Neural crest cell (in vitro differentiated cells): ENCODE results near the gene POLD3. TPM values are rescaled to one million over a fixed set of nuclear protein-coding genes. Genes with fewer than 3 reads are reported as not detected.
A peak's percentile ranks its signal among the peaks of the same experiment; 100 is the strongest.
"Not testable (repeated sequence)": the region's sequence is repeated elsewhere in the genome, so short reads cannot be mapped to it uniquely, and the experiment has no call there.

Experiments
- DNase-seq: peaks from one replicate; pipeline ENCODE4 v3.0.0; 2021; ENCODE audit warnings: low read depth, mixed read lengths, low spot score
- H3K27ac Mint-ChIP-seq: one replicate; pipeline ENCODE4 v1.8.0; 2021; ENCODE audit warnings: mild to moderate bottlenecking, mixed read lengths; ENCODE audit not compliant: unreplicated experiment
- H3K27me3 Mint-ChIP-seq: 2 replicates; pipeline ENCODE4 v1.8.0; 2021; ENCODE audit warnings: low read depth, mild to moderate bottlenecking, mixed read lengths
- H3K36me3 Mint-ChIP-seq: 2 replicates; pipeline ENCODE4 v1.8.0; 2021; ENCODE audit warnings: low read depth, mild to moderate bottlenecking, mixed read lengths
- H3K4me1 Mint-ChIP-seq: 2 replicates; pipeline ENCODE4 v1.8.0; 2021; ENCODE audit warnings: mixed read lengths
- H3K4me3 Mint-ChIP-seq: one replicate; pipeline ENCODE4 v1.8.0; 2021; ENCODE audit warnings: mild to moderate bottlenecking, mixed read lengths
- H3K9me3 Mint-ChIP-seq: 2 replicates; pipeline ENCODE4 v1.8.0; 2021; ENCODE audit warnings: mixed read lengths
- total RNA-seq: library from RNA; stranded (reverse); gene quantifications from 2 replicates; pipeline ENCODE4 v1.2.1, GENCODE V29; 2021
- TF ChIP-seq, protein P1 (sequence below): fragments of 200-600 bp; sonication (generic); conservative IDR thresholded peaks from 2 replicates; pipeline ENCODE4 v1.5.0; 2021; ENCODE audit warnings: antibody characterized with exemption, mild to moderate bottlenecking

The POLD3 gene
- total RNA-seq, 1 donor from 2014 or later: 46.3 TPM

DNA sequence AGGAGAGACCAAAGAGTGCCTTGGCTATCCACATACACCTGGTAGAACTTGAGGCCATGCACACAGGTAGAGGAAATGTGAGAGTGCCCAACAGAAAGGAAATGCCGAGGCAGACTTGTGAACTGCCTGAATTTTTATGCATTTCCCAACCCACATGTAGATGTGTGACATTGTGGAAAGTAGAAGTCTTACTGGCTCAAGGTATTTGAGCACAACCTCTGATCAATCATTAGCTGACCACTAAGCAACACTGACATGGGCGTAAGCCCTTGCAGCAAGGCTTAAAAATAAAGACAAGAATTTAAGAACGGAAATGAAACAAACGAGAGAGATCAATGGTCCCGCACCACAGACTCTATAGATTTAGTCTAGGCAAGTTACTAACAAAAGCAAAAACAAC is 62.6 kb downstream of the POLD3 start:
- H3K27ac Mint-ChIP-seq: no peak overlapping the region
- H3K27me3 Mint-ChIP-seq: no peaks in the 10 kb centered on the region
- peaks cover 16% of the 10 kb centered on the region for H3K9me3 Mint-ChIP-seq
- H3K4me3 Mint-ChIP-seq: no peak overlapping the region
- TF ChIP-seq, protein P1, sequence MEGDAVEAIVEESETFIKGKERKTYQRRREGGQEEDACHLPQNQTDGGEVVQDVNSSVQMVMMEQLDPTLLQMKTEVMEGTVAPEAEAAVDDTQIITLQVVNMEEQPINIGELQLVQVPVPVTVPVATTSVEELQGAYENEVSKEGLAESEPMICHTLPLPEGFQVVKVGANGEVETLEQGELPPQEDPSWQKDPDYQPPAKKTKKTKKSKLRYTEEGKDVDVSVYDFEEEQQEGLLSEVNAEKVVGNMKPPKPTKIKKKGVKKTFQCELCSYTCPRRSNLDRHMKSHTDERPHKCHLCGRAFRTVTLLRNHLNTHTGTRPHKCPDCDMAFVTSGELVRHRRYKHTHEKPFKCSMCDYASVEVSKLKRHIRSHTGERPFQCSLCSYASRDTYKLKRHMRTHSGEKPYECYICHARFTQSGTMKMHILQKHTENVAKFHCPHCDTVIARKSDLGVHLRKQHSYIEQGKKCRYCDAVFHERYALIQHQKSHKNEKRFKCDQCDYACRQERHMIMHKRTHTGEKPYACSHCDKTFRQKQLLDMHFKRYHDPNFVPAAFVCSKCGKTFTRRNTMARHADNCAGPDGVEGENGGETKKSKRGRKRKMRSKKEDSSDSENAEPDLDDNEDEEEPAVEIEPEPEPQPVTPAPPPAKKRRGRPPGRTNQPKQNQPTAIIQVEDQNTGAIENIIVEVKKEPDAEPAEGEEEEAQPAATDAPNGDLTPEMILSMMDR: no peak
- no peak for DNase-seq
- no peaks in the 10 kb centered on the region for H3K4me1 Mint-ChIP-seq
- peaks cover 54% of the 10 kb centered on the region for H3K36me3 Mint-ChIP-seq

DNA sequence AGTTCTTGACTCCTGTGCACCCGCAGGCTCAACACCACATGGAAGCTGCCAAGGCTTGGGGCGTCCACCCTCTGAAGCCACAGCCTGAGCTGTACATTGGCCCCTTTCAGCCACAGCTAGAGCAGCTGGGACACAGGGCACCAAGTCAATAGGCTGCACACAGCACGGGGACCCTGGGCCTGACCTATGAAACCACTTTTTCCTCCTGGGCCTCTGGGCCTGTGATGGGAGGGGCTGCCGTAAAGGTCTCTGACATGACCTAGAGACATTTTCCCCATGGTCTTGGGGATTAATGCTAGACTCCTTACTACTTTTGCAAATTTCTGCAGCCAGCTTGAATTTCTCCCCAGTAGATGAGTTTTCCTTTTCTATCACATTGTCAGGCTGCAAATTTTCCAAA is 66.7 kb downstream of the POLD3 start:
- H3K4me3 Mint-ChIP-seq, H3K4me1 Mint-ChIP-seq, DNase-seq, H3K9me3 Mint-ChIP-seq, H3K27me3 Mint-ChIP-seq, H3K27ac Mint-ChIP-seq: not testable (repeated sequence)
- H3K36me3 Mint-ChIP-seq: peaks cover 47% of the 10 kb centered on the region

DNA sequence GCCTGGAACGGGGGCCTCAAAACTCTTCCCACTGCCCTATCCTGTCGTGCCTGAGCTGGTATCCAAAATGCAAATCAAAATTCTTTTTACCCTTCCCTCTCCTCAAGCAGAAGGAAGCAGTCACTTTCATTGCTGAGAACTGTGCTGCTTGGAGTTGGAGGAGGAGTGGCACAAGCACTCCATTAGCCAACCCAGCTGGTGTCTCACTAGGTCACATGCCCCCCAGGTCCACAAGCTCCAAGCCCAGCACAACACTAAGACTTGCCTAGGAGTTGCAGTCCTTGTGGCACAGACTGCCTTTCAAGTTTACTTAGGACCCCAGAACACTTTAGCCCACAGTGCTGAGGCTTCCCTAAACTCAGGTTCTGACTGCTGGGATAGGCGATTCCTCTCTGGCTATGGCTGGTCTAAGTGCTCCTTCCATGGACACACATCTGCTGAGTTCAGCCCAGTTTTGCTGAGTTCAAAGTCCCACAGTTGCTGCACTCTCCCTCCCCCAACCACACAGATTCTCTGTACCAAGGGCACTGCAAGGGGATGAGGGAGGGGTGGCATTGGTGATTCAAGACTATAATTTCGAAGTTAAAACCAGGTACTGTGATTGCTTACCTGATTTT is 70.2 kb downstream of the POLD3 start:
- DNase-seq: no peak
- no peaks in the 10 kb centered on the region for H3K4me1 Mint-ChIP-seq
- TF ChIP-seq, protein P1: no peak
- no peaks in the 10 kb centered on the region for H3K27me3 Mint-ChIP-seq
- no peak overlapping the region for H3K27ac Mint-ChIP-seq
- no peak overlapping the region for H3K4me3 Mint-ChIP-seq
- H3K36me3 Mint-ChIP-seq: peaks cover 38% of the 10 kb centered on the region
- peaks cover 8% of the 10 kb centered on the region for H3K9me3 Mint-ChIP-seq

DNA sequence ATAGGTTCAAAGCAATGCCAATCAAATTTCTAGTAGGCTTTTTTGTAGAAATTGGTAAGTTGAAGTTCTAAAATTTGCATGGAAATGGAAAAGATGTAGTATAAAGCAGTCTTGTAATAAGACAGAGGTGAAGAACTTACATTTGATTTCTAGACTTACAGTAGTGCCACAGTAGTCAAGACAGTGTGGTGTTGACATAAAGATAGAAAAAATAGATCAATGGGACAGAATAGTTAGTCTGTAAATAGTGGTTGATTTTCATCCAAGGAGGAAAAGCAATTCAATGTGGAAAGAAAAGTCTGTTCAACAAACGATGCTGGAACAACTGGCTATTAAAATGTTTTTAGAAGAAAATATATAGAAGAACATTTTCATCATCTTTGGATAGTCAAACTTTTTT is 70.9 kb downstream of the POLD3 start:
- no peak for DNase-seq
- TF ChIP-seq, protein P1: no peak
- H3K4me3 Mint-ChIP-seq: no peak overlapping the region
- H3K36me3 Mint-ChIP-seq: peaks cover 31% of the 10 kb centered on the region
- H3K27ac Mint-ChIP-seq: no peak overlapping the region
- peaks cover 6% of the 10 kb centered on the region for H3K9me3 Mint-ChIP-seq
- H3K4me1 Mint-ChIP-seq: no peaks in the 10 kb centered on the region
- H3K27me3 Mint-ChIP-seq: no peaks in the 10 kb centered on the region

DNA sequence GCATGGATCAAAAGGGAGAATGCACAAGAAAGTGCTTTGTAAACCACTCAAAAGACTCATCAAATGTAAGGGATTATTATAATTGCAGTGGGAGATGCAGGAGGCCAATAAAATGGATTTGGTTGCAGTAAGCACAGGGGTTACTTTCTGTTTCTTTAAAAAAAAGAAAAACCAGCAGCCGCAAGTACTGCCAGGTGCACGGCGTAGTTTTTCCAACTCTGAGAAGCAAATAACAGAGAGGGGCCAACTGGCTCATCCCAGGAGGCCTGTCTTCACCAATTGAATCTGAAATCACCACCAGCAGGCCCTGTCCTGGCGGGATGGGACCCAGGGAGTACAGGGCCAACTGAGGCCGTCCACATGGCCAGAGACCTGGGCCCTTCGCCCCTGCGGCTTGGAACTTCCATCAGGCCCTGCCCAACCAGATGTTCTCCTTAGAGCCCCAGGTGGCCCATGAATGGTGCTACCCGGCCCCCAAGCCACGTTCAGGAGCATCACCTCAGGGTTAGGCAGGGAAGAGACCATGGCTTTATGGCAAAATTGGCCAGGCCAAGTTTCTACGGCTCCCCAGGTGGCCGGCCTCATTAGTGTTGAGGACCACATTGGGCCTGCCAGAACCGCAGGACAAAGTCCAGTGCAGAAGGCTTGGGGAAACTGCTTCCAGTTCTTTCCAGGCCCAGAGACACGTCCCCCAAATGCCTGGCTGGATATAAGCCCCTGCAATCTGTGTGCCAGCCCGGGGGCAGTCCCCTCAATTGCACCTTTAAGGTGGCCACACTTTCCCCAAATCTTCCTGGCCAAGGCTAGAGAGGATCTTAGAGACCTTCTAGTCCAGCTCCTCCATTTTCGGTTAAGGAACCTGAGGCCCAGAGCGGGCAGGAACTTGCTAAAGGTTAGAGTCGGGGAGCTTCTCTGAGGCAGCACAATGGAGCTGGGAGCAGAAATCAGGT is 77.1 kb downstream of the POLD3 start:
- DNase-seq: no peak
- H3K27me3 Mint-ChIP-seq: no peaks in the 10 kb centered on the region
- no peaks in the 10 kb centered on the region for H3K4me1 Mint-ChIP-seq
- H3K27ac Mint-ChIP-seq: no peak overlapping the region
- H3K36me3 Mint-ChIP-seq: peaks cover 2% of the 10 kb centered on the region
- H3K4me3 Mint-ChIP-seq: no peak overlapping the region
- TF ChIP-seq, protein P1: no peak
- H3K9me3 Mint-ChIP-seq: no peaks in the 10 kb centered on the region

DNA sequence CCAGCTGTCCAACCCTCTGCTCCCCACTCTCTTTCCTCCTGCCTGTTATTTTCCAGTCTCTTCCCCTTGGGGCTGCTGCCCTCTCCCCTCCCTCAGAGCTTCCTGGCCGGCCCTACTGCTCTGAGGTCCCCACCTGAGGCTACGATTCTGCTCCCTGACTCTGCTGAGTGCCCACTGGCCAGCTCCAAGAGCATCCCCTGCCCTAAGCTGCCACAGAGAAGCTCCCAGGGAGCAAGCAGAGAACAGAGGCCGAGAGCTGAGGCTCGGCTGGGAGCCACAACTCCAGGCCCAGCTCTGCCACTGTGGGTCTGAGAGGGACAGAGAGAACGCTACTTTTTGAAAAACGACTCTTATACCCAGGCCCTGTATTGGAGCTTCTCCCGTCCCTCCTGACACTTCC is 77.8 kb downstream of the POLD3 start:
- Mint-ChIP-seq H3K27me3 (no peaks in the 10 kb centered on the region), H3K27ac (peak overlapping the region; percentile 67), H3K4me3 (no peak overlapping the region), H3K4me1 (no peaks in the 10 kb centered on the region), H3K9me3 (no peaks in the 10 kb centered on the region), H3K36me3 (peaks cover 4% of the 10 kb centered on the region)
- DNase-seq: no peak
- TF ChIP-seq, protein P1: no peak
